Choroid plexus epithelial cell (primary cell): ENCODE measurements around the gene AADAC.
"Not testable (repeated sequence)": the region's sequence is repeated elsewhere in the genome, so short reads cannot be mapped to it uniquely, and the experiment has no call there.

Source experiments
- DNase-seq: peaks from one replicate; pipeline ENCODE4 v3.0.0-alpha.2; 2010; ENCODE audit warnings: low read depth
- H3K4me3 ChIP-seq: 2 replicates; pipeline ENCODE4 v1.5.1; 2011; ENCODE audit warnings: low read depth, mild to moderate bottlenecking, control low read depth, low read length, moderate library complexity
- TF ChIP-seq, protein P1 (sequence below): conservative IDR thresholded peaks from 2 replicates; pipeline ENCODE4 v1.5.1; 2011; ENCODE audit warnings: low read depth, mild to moderate bottlenecking, control low read depth, inconsistent platforms, low read length, moderate library complexity

AADAC gene

DNA sequence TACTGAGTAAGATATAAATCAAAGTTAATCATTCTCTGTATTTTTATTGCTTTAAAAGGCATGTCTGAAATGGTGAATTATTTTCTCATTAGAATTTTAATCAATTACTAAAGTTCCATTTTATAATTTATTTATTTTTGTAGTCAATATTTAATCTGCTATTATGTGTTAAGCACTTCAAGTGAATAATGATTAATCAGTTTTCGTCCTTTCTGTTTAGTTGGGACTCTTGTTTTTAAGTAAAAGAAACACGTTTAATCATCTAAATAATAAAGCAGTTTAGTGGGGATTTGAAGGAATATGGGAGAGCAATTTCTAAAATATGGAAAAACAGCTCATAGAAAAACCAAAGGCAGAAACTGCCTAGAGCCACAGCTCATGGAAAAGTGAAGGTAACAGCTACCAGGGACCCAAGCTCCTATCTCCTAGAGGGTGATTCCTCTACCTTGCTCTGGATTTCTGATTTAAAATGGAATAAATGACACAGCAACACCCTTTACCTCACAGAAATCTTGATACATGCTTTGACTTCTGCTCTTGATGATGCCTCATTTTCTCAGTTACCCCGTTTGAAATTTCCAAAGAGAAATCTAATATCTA is 31.5 kb downstream of the AADAC start:
- DNase-seq = no peak
- no peak overlapping the region for H3K4me3 ChIP-seq
- TF ChIP-seq, protein P1, sequence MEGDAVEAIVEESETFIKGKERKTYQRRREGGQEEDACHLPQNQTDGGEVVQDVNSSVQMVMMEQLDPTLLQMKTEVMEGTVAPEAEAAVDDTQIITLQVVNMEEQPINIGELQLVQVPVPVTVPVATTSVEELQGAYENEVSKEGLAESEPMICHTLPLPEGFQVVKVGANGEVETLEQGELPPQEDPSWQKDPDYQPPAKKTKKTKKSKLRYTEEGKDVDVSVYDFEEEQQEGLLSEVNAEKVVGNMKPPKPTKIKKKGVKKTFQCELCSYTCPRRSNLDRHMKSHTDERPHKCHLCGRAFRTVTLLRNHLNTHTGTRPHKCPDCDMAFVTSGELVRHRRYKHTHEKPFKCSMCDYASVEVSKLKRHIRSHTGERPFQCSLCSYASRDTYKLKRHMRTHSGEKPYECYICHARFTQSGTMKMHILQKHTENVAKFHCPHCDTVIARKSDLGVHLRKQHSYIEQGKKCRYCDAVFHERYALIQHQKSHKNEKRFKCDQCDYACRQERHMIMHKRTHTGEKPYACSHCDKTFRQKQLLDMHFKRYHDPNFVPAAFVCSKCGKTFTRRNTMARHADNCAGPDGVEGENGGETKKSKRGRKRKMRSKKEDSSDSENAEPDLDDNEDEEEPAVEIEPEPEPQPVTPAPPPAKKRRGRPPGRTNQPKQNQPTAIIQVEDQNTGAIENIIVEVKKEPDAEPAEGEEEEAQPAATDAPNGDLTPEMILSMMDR = no peak

DNA sequence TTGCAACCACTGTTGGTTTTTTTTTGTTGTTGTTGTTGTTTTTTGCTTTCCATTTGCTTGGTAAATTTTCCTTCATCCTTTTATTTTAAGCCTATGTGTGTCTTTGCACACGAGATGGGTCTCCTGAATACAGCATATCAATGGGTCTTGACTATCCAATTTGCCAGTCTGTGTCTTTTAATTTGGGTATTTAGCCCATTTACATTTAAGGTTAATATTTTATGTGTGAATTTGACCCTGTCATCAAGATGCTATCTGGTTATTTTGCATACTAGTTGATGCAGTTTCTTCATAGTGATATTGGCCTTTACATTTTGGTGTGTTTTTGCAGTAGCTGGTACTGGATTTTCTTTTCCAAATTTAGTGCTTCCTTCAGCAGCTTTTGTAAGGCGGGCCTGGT is 36.1 kb downstream of the AADAC start:
- not testable (repeated sequence) for DNase-seq, H3K4me3 ChIP-seq

DNA sequence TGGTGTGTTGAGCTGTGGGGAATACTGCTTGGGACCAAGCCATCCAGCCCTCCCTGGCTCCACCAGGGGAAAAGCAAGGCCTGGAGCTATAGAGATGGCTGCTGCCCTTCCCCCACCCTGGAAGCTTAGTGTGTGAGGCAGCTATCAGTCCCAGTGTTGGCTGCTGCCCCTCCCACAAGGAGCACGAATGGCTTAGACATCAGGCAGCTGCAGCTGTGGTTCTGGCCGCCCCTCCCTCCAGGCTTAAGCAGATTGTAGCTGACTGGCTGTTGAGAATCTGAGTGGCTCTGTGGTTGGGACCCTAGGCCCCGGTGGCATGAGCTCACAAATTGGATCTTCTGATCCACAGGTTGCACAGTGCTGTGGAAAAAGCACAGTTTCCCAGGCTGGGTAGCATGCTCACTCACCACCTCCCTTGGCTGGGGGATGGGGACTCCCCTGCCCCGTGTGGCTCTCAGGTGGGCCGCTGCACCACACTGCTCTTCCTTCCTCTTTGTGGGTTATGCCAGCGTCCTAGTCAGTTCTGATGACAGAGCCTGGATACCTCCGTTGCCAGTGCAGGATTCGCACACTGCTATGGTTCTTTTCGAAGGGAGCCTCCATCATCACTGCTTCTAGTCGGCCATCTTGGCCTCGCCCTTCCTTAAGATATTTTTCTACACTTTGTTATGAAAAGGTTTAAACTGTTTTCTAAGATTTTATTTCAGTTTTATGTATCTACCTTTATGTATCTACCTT is 38.3 kb downstream of the AADAC start:
- TF ChIP-seq, protein P1 = no peak
- no peak for DNase-seq
- H3K4me3 ChIP-seq = no peak overlapping the region

DNA sequence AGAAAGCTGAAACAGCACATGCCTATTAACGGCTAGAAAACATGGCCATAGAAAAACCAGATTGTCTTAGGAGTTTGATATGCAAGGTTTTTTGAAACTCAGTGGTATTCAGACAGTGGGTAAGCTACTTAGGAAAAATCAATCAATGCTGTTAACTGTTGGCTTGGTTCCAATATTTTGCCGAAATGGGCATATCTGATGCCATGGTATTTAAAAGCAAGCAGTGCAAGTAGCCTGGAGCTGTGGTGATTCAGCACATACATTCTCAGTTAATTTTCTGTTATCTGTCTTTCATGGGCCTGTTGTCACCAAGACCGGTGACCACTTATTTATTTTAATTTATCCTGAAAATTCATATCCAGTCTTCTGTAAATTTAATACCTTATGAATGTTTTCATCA is 42.2 kb downstream of the AADAC start:
- no peak overlapping the region for H3K4me3 ChIP-seq
- TF ChIP-seq, protein P1 = no peak
- DNase-seq = no peak

DNA sequence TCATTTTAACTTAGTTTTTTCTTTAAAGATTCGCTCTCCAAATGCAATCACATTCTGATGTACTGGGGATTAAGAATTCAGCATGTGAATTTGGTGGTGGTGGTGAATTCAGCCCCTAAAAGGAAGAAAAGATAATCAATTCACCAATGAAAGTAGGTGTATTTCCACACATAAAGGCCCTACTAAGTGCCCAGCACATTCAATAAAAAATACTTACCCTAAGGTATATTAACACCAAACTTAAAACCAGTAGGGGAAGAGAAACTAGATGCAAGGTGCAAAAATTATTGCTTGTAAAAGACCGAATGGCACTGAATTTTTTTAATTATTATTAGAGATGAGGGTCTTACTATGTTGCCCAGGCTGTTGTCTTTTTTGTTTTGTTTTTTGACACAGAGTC is 42.7 kb downstream of the AADAC start:
- no peak overlapping the region for H3K4me3 ChIP-seq
- no peak for DNase-seq
- TF ChIP-seq, protein P1 = no peak

DNA sequence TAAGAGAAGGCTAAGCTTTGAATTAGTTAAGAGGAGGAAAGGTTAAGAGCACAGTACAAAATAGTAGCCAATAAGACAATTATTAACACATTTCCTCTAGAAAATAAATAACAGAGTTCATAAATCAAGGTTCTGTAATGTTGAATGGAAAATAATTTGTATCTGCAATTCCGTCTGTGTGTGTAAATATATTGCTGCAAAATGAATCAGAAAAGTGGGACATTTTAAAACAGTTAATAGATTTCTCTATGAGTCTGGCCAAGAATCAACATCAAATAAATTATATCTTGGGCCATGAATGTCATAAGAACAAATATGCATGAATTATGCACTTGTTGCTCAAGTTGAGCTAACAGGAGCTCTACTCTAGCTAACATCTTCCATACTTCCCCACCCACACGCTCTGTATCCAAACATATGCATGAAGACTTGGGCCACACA is 45.3 kb downstream of the AADAC start:
- DNase-seq = no peak
- TF ChIP-seq, protein P1 = no peak
- H3K4me3 ChIP-seq = no peak overlapping the region

DNA sequence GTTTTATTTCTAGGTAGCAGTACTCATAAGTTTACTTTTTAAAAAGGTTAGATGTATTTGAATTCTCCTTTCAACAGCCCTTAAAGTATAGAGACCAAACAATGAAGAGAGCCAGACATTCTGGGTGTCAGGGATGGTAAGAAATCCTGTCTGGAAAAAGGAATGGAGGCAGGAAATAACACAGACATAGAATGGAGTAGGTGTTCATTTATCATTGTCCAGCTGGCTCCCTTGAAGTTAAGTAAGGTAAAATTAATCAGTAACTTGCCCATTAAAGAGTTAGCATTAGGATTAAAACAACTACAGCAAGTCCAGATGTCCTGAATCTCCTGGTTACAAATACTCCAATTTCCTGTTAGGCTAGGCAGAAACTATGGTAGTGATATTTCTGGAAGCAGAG is 46.0 kb downstream of the AADAC start:
- TF ChIP-seq, protein P1 = no peak
- no peak for DNase-seq
- no peak overlapping the region for H3K4me3 ChIP-seq
